MCF 10A (cell line): ENCODE data around the gene TANC1. TPM values are rescaled to one million over a fixed set of nuclear protein-coding genes. Genes with fewer than 3 reads are reported as not detected.

Experiments used
- BruUV-seq: library from RNA; stranded (reverse); fragments of 400-500 nt; replicated peaks from 2 replicates; lab custom pipeline; 2021; lab: Mats Ljungman, UMichigan
- CTCF ChIA-PET: fragments of 300-600 bp; sonication (Branson Sonifier 250); formaldehyde crosslinking; extraction: SDS; loops from one replicate; lab custom pipeline; 2021; ENCODE audit warnings: antibody characterized with exemption, inconsistent platforms; lab: Yijun Ruan, JAX
- POLR2A ChIA-PET: fragments of 300-600, 350-650 bp; sonication (Branson Sonifier 250); formaldehyde crosslinking; extraction: SDS; loops from one replicate; lab custom pipeline; 2020; ENCODE audit warnings: antibody characterized with exemption, inconsistent platforms; lab: Yijun Ruan, JAX
- DNase-seq: peaks from one replicate; pipeline ENCODE4 v3.0.0-alpha.2; 2018; ENCODE audit not compliant: unreplicated experiment
- H3K27ac Mint-ChIP-seq: one replicate; pipeline ENCODE4 v1.8.0; 2022; ENCODE audit warnings: mild to moderate bottlenecking, low read depth, mixed read lengths; ENCODE audit not compliant: unreplicated experiment
- H3K27me3 Mint-ChIP-seq: one replicate; pipeline ENCODE4 v1.8.0; 2022; ENCODE audit warnings: mixed read lengths; ENCODE audit not compliant: insufficient read depth, unreplicated experiment
- H3K36me3 Mint-ChIP-seq: one replicate; pipeline ENCODE4 v1.8.0; 2022; ENCODE audit warnings: mild to moderate bottlenecking, moderate library complexity, mixed read lengths; ENCODE audit not compliant: insufficient read depth, unreplicated experiment
- H3K4me1 Mint-ChIP-seq: one replicate; pipeline ENCODE4 v1.8.0; 2022; ENCODE audit warnings: mixed read lengths; ENCODE audit not compliant: insufficient read depth, unreplicated experiment
- H3K4me3 Mint-ChIP-seq: one replicate; pipeline ENCODE4 v1.8.0; 2022; ENCODE audit warnings: mild to moderate bottlenecking, moderate library complexity, mixed read lengths; ENCODE audit not compliant: unreplicated experiment
- H3K9me3 Mint-ChIP-seq: one replicate; pipeline ENCODE4 v1.8.0; 2022; ENCODE audit warnings: mixed read lengths; ENCODE audit not compliant: unreplicated experiment
- CTCF ChIP-seq: fragments of 200-600 bp; IDR thresholded peaks from one replicate; pipeline ENCODE4 v1.8.0; 2022; ENCODE audit warnings: antibody characterized with exemption, mild to moderate bottlenecking; ENCODE audit not compliant: unreplicated experiment
- intact Hi-C: fragments of 100-400 bp; cut with micrococcal nuclease; formaldehyde crosslinking; loops from 2 replicates; pipeline ENCODE4 v1.14.1; 2022
- total RNA-seq: library from RNA; stranded (reverse); gene quantifications from 2 replicates; pipeline ENCODE4 v1.2.3, GENCODE V29; 2022

TANC1 gene
- total RNA-seq, 1 experiment from 2014 or later: 35.3 TPM

- Mint-ChIP-seq H3K27ac (peak overlapping the region; percentile 65), H3K4me3 (peak overlapping the region; percentile 40), H3K27me3 (no peaks in the 10 kb centered on the region), H3K9me3 (no peaks in the 10 kb centered on the region), H3K36me3 (peaks cover 27% of the 10 kb centered on the region), H3K4me1 (peaks cover 25% of the 10 kb centered on the region)
- DNase-seq: peak; percentile 56
- intact Hi-C loops: no loop called here
- BruUV-seq: no TSS peak
- no peak for TF ChIP-seq CTCF
- POLR2A ChIA-PET: interaction anchor here (0.6 to 5.5 kb wide), 13 partner anchors 8 to 1970 kb away, joined by 3 to 35 read pairs (median 4); no protein-coding TSS in a partner anchor
- CTCF ChIA-PET: interaction anchor here (0.6 to 1.1 kb wide), 5 partner anchors 33 to 1765 kb away, joined by 3 to 9 read pairs (median 3); no protein-coding TSS in a partner anchor
Observed at GRCh38 chr2:159075727-159076126, 107.3 kb downstream of the TANC1 start.

GRCh38 chr2:159076241-159076640 lies 107.8 kb downstream of the TANC1 start:
- ChIA-PET POLR2A (interaction anchor here (0.7 to 5.5 kb wide), 9 partner anchors 9 to 594 kb away, joined by 3 to 35 read pairs (median 4); no protein-coding TSS in a partner anchor), CTCF (interaction anchor here (0.5 to 1.1 kb wide), 4 partner anchors 41 to 1764 kb away, joined by 3 to 9 read pairs (median 4); no protein-coding TSS in a partner anchor)
- TF ChIP-seq CTCF: no peak
- Mint-ChIP-seq H3K27me3 (no peaks in the 10 kb centered on the region), H3K9me3 (no peaks in the 10 kb centered on the region), H3K4me3 (peak overlapping the region; percentile 40), H3K4me1 (peaks cover 24% of the 10 kb centered on the region), H3K36me3 (peaks cover 27% of the 10 kb centered on the region), H3K27ac (peak overlapping the region; percentile 65)
- peak; percentile 64 for DNase-seq
- no TSS peak for BruUV-seq
- intact Hi-C loops: no loop called here

- intact Hi-C loops: no loop called here
- TF ChIP-seq CTCF: no peak
- BruUV-seq: no TSS peak
- H3K4me3 Mint-ChIP-seq: no peak overlapping the region
- peaks cover 21% of the 10 kb centered on the region for H3K4me1 Mint-ChIP-seq
- H3K27ac Mint-ChIP-seq: no peak overlapping the region
- H3K27me3 Mint-ChIP-seq: no peaks in the 10 kb centered on the region
- DNase-seq: no peak
- POLR2A ChIA-PET: interaction anchor here (1.2 to 5.5 kb wide), 3 partner anchors 13 to 110 kb away, joined by 3 to 35 read pairs (median 6); no protein-coding TSS in a partner anchor
- H3K36me3 Mint-ChIP-seq: peaks cover 14% of the 10 kb centered on the region
- CTCF ChIA-PET: interaction anchor here (0.6 to 1.7 kb wide), 5 partner anchors 41 to 899 kb away, joined by 3 to 6 read pairs (median 3); no protein-coding TSS in a partner anchor
- no peaks in the 10 kb centered on the region for H3K9me3 Mint-ChIP-seq
Observed at GRCh38 chr2:159077869-159078268, 109.4 kb downstream of the TANC1 start.

GRCh38 chr2:159078443-159078842 lies 110.0 kb downstream of the TANC1 start:
- no peaks in the 10 kb centered on the region for H3K27me3 Mint-ChIP-seq
- intact Hi-C loops: no loop called here
- no peak for DNase-seq
- H3K27ac Mint-ChIP-seq: no peak overlapping the region
- H3K36me3 Mint-ChIP-seq: peaks cover 19% of the 10 kb centered on the region
- peaks cover 19% of the 10 kb centered on the region for H3K4me1 Mint-ChIP-seq
- H3K4me3 Mint-ChIP-seq: no peak overlapping the region
- TF ChIP-seq CTCF: no peak
- H3K9me3 Mint-ChIP-seq: no peaks in the 10 kb centered on the region
- POLR2A ChIA-PET: interaction anchor here (1.2 to 5.5 kb wide), 2 partner anchors 12 to 111 kb away, joined by 3 to 35 read pairs; no protein-coding TSS in a partner anchor
- CTCF ChIA-PET: interaction anchor here (0.6 to 1.7 kb wide), 3 partner anchors 40 to 898 kb away, joined by 3 to 6 read pairs (median 5); no protein-coding TSS in a partner anchor
- no TSS peak for BruUV-seq
